Left renal pelvis (tissue), 4 donors: Measurements from ENCODE around the gene NINJ2. TPM values are rescaled to one million over a fixed set of nuclear protein-coding genes. Genes with fewer than 3 reads are reported as not detected.
"Not testable (repeated sequence)": the region's sequence is repeated elsewhere in the genome, so short reads cannot be mapped to it uniquely, and the experiment has no call there.

Experiments
- DNase-seq, 4 donors: peaks; one replicate each; pipeline ENCODE4 v3.0.0-alpha.2; 2013; ENCODE audit warnings: low read depth in 4 of 4, low spot score in 3 of 4
- polyA plus RNA-seq, 4 donors: library from polyadenylated mRNA; unstranded; fragments of 120-200 nt; gene quantifications; one replicate each; pipeline ENCODE4 v1.2.1, GENCODE V29; 2013; ENCODE audit not compliant: insufficient read length in 4 of 4

NINJ2 gene, protein sequence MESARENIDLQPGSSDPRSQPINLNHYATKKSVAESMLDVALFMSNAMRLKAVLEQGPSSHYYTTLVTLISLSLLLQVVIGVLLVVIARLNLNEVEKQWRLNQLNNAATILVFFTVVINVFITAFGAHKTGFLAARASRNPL
- 1 to 10 TPM; 1.2 to 4.6 (median 1.9) TPM for polyA plus RNA-seq

DNA sequence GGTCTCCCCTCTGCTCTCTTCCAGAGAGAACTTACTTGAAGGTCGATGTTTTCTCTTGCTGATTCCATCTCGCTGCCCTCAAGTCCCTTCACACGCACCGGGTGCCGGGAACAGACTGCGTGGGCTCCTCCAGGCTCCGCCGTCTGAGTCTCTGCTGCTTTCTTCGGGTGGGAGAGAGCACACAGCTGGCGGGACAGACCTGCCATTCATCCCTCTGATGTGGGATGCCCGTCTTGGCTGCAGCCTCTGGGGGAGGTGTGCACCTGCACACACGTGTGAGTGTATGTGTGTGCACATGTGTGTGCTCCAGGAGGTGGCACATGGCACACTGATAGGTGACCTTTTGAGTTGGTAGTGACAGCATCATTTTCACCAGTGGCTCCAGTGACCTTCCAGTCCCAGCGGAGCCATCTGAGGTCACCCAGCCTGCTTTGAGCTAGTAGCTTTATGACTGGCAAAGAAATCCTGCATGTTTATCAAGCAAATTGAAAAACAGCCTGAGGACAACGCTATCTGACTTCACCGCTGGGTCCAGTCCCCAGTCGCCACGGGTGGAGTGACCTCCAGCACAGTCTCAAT, at the start of gene NINJ2:
Gene NINJ2 (minus strand): TSS at position 153 of the 579 bp plus-strand sequence. CDS start 85 bp downstream, at position 68.
- no peak for DNase-seq

DNA sequence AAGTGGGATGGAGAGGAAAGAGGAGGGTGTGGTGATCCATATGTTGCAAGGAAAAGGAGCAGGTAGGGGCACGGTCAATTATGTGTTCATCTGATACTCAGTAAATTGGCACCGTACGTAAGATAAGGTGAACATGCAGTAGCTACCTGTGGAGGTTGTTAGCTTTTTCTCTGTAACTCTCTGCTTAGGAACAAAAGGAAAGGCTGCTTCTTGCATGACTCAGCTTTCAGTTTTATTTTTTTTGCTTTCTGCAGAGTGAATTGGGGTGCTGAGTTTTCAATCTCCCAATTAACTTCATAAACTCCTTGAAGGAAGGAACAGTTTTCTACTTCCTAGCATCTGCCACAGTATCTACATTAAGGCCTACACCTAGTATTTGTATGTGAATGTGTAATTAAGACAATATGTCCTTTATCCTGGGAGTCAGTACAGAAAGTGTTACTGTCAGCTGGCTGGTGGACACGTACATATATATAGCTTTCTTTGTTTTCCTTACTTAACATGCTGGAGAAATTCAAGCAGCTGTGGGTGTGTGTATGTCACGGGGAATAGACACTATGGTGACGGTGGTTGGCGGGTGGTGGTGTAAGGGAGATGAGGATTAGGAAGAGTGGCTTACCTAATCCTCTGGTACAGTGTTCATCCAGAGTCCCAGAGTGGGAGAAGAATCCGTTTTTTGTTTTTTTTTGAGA, 49.1 kb upstream of the NINJ2 start:
- DNase-seq: no peak

DNA sequence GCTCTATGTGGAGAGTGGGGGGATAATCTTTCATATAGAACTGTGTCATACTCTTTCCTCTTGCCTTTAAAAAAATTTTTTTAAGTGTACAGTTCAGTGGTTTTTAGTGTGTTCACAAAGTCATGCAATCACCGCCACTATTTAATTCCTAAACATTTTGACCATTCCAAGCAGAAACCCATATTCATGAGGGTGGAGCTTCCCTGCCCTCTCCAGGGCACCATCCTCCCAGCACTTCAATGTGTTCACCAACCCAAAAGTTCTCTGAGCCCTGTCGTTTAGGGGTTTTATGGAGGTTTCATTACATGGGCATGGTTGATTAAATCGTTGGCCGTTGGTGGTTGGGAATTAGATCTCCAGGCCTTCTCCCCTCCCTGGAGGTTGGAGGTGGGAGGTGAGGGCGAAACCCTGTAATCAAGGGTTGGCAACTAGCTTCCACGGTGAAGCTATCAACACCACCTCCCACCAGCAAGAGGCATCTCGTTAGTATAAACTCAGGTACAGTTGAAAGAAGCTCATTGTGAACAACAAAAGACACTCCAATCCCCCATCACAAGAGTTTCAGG, 46.3 kb upstream of the NINJ2 start:
- DNase-seq: no peak

DNA sequence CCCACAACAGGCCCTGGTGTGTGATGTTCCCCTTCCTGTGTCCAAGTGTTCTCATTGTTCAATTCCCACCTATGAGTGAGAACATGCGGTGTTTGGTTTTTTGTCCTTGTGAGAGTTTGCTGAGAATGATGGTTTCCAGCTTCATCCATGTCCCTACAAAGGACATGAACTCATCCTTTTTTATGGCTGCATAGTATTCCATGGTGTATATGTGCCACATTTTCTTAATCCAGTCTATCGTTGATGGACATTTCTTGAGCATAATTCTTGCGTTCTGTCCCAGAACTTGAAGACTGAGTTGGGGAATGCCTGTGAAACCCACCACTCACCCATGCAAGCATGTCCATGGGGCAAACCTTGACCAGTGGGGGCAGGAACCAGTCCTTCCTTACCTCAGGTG, 44.8 kb upstream of the NINJ2 start:
- DNase-seq: not testable (repeated sequence)

DNA sequence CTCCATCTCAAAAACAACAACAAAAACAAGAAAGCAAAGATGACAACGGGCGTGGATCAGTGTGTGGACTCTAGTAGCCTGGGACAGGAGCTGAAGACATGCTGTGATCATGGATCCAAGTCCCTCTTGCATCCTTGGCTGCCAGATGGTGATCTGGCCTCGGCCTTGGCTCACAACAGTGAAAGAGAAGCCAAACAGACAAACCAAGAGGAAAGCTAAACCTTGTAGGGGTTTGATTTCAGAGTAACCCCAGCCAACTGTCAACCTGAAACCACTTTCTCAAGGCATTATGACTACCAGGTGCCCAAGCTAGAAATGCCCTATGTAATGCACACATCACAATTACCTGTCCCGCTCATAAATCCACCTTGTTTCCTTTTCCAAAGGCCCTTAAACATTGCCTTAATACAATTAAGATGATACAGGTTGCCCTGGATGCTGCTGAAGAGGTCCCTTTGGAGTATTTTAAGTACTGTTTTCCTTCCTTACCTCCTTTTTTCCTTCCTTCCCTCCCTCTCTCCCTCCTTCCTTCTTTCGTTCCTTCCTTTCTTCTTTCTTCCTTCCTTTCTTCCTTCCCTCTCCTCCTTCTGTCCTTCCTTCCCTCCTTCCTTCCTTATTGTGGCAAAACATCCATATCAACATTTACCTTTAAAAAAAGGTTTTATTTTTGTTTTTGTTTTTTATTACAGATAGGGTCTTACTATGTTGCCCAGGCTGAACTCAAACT, 41.4 kb upstream of the NINJ2 start:
- no peak for DNase-seq

DNA sequence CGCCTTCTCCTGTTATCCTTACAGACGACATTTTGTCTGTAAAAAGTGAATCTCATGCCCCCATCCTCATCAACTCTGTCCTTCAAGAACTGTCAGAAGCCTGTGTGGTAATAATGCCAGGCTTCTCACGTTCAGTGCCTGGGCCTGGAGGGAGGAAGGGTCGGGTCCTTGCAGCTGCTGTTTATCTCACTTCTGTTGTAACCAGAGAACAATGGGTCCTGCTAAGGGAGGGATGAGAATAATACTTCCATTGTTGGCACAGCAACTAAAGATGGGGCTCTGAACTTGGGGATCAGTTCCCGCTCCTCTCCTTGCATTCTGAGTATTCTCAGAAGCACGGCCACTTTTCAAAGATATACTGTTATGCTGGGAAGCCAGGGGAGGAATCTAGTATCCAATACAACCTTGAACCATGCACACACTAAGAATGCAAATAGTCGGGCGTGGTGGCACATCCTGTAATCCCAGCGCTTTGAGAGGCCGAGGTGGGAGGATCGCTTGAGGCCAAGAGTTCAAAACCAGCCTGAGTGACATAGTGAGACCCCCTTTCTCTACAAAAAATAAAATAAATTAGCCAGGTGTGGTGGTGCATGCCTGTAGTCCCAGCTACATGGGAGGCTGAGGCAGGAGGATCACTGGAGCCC, 38.8 kb upstream of the NINJ2 start:
- DNase-seq: no peak

DNA sequence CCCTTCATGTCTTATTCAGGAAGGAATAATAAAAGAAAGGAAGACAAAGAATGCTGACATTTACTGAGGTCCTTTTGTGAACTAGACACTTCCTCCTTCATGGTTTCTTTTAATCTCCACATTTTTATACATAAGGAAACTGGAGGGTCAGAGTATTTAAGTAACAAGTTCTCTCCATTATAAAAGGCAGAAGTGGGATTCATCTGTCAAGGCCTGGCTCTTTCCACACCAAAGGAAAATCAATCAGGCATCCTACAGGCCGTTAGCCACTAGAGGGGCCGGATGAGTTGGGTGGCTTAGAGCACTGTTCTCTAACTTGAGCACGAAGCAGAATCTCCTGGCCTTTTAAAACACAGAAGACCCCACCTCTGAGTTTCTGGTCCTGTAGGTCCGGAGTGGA, 36.8 kb upstream of the NINJ2 start:
- DNase-seq: no peak

DNA sequence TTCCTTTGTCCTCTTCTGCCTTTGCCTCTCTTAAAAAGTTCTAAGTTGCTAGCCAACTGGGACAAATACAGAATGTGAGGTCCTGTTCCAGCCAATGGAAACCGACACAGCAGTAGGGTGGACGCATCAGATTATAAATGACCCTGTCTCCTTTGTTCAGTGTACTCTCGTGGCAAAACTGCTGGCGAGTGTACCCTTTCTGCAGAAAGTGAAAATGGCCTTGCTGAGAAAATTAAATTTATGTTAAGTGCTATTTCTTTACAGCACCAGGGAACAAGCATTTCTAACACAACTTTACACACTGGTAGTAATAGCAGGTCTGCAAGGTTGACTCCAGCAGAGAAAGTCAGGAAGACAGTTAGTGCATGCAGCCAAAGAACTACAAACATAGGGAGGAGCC, 35.0 kb upstream of the NINJ2 start:
- DNase-seq: not testable (repeated sequence)

DNA sequence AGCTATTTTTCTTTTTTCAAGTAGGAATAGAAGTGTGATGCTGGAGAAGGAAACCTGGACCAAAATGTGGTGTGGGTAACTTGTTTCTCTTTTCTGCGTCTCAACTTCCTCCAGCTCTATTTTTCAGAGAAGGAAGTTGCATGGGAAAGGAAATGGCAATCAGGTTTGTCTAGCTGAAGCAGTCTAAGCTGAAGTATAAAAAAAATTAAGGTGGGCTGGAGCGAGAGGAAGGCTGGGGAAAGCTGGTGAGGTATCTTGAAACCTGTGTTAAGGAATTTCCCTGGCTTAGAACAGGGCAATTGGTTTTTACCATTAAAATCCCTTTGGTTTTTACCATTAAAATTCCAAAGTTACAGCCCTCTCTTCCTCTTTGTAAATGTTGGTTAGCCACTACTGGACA, 34.2 kb upstream of the NINJ2 start:
- DNase-seq: no peak

DNA sequence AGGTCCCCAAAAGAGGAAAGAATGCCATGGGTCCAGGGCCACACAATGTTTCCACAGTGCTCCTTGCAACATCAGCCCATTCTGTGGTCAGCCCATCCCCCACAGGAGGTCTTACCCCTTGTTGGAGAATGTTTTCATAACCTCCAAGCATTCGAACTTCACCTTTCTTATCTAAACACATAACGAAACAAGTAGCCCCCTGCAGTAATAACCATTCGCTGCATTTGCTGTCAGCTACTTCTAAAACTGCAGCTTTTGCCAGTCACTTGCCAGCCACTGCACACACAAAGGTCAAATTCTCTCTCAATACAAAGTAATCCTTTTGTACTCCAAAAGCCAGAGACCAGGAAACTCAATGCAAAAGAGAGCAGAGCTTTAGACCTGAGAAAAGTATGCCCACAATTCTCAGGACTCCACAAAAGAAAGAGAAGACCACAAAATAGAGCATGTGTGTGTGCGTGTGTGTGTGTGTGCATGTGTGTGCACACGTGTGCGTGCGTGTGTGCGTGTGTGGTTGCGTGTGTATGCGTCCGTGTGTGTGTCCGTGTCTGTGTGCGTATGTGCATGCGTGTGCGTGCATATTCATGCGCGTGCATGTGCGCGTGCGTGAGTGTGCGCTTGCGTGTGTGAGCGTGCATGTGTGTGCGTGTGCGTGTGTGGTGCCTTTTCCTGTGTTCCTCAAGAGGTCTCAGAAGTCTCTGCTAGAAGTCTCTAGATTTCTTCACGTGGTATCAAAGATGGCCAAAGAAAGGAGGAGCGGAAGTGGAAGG, 31.7 kb upstream of the NINJ2 start:
- DNase-seq: no peak

DNA sequence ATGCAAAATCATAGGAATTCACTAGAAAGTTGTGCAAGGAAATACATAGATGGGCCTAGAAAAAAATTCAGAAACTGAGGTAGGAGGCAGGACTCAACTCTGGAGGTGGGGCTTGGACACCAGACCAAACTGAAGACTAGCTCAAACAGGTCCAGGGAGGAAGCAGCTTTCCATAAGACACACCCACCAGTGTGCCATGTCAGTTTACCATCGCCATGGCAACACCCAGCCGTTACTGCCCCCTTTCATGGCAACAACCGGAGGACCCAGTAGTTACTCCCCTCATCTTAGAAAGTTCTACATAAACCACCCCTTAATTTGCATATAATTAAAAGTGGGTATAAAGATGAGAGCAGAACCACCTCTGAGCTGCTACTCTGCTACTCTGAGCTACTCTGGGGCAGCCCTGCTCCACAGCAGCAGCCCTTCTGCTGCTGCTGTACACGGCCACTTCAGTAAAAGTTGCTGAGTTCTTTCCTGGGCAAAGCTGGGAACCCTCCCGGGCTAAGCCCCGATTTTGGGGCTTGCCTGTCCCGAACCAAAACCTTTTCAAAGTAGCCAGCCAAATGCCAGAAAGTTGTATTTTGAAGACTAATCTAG, 30.8 kb upstream of the NINJ2 start:
- DNase-seq: no peak

DNA sequence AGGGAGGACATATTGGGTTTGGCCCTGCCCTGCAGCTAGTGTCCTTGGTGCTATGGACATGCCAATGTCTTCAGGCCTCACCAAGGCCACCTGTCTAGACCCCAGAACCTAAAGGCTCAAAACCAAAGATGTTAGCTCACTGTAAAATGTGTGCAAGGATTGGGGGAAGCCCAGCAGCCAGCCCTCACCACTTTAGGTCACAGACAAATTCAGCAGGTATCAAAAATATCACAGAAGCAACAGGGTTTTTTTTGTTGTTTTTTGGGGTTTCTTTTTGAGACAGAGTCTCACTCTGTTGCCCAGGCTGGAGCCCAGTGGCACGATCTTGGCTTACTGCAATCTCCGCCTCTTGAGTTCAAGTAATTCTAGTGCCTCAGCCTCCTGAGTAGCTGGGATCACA, 29.0 kb upstream of the NINJ2 start:
- DNase-seq: no peak

DNA sequence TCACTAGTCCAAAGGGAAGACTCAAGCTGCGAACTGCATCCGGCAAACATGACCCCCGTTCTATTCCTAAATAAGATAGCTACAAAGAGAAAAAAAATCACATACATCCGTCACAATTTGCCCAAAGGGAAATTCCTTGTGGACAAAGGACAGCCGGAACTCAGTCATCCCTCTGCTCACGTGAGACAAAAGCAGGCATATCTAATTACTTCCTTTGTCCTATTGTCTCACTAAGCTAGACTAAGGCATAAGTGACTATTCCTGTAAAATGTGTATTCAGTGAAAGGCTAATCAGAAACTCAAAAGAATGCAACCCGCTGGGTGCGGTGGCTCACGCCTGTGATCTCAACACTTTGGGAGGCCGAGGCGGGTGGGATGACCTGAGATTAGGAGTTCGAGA, 27.2 kb upstream of the NINJ2 start:
- no peak for DNase-seq

DNA sequence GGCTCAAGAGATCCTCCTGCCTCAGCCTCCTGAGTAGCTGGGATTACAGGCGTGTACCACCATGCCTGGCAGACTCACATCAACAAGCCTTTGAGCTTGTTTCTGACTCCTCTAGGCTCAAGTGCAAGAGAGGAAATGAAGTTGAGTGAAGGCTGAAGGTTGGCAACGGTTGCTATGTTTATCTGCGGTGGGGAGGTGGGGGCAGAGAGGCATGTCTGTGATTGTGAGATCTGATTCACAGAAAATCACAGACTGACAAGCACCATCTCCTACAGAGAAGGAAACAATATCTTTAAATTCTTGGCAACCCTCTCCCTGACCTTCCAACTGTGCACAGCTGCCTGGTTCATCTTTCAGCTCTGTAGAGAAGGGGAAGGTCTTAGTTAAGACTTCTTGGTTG, 22.1 kb upstream of the NINJ2 start:
- no peak for DNase-seq

DNA sequence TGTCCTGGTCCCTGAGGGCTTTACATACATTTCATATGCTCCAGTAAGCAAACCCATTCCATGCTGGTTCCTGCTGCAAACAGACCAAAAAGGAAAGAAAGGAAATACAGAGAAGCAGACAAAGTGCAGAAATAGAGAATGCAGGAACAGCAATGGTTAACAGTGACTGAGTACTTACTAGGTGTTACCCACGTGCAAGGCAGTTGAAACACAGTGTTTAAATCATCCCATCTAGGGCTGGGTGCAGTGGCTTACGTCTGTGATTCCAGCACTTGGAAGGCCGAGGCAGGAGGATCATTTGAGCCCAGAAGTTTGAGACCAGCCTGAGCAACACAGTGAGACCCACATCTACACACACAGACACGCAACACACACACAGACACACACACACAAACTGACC, 21.2 kb upstream of the NINJ2 start:
- DNase-seq: no peak

DNA sequence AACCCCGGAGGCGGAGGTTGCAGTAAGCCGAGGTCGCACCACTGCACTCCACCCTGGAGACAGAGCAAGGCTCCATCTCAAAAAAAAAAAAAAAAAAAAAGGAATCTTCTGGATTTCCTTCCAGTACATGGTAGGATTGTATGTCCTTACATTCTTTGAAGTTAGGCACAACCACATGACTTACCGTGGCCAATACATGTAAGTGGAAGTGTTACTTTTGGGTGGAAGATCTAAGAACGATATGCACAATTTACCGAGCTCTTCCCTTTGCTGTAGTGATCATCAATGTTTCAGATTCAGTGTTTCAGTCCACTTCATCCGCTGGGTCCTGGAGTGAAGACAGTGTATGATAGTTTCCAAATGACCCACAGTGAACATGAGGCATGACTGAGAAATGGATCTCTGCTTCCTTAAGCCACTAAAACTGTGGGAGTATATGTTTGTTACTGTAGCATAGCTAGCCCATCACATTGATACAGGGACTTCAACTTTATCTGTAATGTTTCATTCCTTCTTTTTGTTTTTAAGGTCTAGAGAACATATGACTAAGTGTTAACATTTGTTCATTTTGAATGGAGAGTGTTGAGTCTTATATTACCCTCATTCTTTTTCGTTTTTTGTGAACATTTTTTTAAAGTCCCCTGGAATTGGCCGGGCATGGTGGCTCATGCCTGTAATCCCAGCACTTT, 18.5 kb upstream of the NINJ2 start:
- DNase-seq: no peak

DNA sequence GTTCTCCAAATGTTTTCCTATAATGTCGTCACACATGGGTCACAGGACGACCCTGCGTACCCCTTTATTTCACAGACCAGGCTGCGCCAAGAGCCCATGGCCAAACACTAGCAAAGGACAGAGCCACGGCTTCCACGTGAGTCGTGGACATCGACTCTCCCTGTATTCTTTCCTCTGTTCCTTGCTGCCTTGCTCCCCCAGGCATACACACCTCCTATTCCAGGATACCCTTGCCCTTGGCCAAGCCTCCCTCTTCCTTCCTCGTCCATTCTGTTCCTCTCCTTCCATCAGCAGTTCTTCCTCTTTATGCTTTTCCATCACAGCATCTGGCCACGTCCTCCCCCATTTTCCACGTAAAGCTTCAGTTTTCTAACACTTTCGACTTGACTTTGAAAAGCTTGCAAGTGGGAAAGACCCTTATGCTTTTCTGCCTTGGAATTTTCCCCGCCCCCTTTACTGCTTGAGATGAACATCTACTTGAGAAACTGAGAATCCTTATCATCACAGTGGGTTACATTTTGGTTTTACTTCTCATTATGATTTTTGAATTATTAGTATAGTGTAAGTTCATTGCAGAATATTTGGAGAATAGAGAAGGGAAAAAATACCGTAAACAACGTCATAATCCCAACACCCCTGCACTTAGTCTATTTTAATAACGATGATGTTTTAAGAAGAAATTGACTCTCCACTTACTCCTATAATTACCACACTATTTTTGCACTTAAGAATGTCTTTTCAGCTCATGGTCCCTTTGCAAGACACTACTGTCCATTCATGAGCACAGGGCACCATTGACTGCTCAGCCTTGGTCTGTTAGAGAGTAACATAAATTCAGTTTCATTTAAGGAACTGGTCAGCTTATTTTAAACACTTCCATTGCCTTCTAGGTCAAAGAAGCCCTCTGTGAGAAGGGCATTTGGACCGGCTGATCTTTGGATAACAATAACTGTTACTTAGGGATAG, 15.8 kb upstream of the NINJ2 start:
- DNase-seq: no peak

DNA sequence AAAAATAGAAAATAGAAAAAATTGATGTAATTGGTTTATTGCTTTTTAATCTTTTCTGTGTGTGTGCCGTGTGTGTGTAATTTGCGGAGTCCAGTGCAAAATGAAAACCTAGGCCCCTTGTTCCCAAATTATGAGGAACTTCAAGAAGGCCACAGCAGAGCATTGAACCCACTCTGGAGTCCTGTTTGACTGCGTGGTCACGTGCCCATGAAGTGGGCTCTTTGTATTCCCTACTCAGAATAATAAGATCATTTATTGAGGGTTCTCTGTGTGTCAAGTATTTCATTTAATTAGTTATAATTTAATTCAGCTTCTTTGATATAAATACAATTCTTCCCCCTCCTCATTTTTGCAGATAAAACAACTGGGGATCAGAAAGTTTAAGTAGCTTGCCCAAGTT, 12.3 kb upstream of the NINJ2 start:
- no peak for DNase-seq
